ENCODE data around the gene APOBEC3H. TPM values are rescaled to one million over a fixed set of nuclear protein-coding genes. Genes with fewer than 3 reads are reported as not detected.

APOBEC3H gene
- total and polyA plus RNA-seq, 9 of the 15 experiments (the other 6 are each of a cell fraction or from before 2014, with no cell fraction given): 0.10 to 0.21 TPM; not detected in 7

- no peaks in the 10 kb centered on the region for H3K9me1 ChIP-seq (ENCODE audit: control insufficient read depth, insufficient read depth, low read length)
- CTCF ChIA-PET (ENCODE audit: low intra/inter-chr PET ratio): no interaction called here
- H3K9me3 ChIP-seq (replicated peaks; ENCODE audit: control insufficient read depth, insufficient read depth, low read depth, low read length): no peaks in the 10 kb centered on the region
- no peak overlapping the region for H3K4me2 ChIP-seq (ENCODE audit: insufficient read depth, low read length)
- H3K36me3 ChIP-seq (ENCODE audit: control insufficient read depth, insufficient read depth, low read length): no peaks in the 10 kb centered on the region
- intact Hi-C loops (cut with micrococcal nuclease): no loop called here
- 0 out of 4 replicates have a peak overlapping the region, but pooled peaks of 1 of the 2 experiments have one; percentile 52 for H3K9ac ChIP-seq (ENCODE audit: insufficient read depth in 1 of 2, low read depth in 2 of 2, low read length in 2 of 2)
- DNase-seq (ENCODE audit: extremely low read depth in 1 of 4, low spot score in 3 of 4): no peak
- H3K79me2 ChIP-seq (ENCODE audit: control insufficient read depth, insufficient read depth, low read length): no peaks in the 10 kb centered on the region; the same call in 2 of the 3 replicates
- BruUV-seq (replicated peaks): no TSS peak
- 56% methylated on average over 3 of the region's 5 CpGs for WGBS (ENCODE audit: insufficient coverage, low coverage, missing lambda C conversion rate)
- H3K27ac ChIP-seq (ENCODE audit: extremely low read depth, low read depth, low read length): no peak overlapping the region
- no peak overlapping the region for H3K4me3 ChIP-seq
- in situ Hi-C loops (cut with MboI): no loop called here
- POLR2A ChIA-PET: interaction anchor here (0.6 to 2.3 kb wide), 4 partner anchors 20 to 372 kb away, joined by 3 to 12 read pairs (median 3); no protein-coding TSS in a partner anchor
- H3K27me3 ChIP-seq (ENCODE audit: control insufficient read depth in 2 of 2, insufficient read depth in 2 of 2, low read length in 2 of 2): no peaks in the 10 kb centered on the region
- H2AFZ ChIP-seq (ENCODE audit: low read depth, low read length): no peak overlapping the region
- FAIRE-seq: no peak
- no peak for ATAC-seq
- peaks cover 7 to 46% of the 10 kb centered on the region in 2 experiments; a peak in 4 of 5 replicates for H3K4me1 ChIP-seq (replicated peaks in 1 of 2; ENCODE audit: control insufficient read depth in 2 of 2, insufficient read depth in 2 of 2, low read length in 2 of 2)
- H4K20me1 ChIP-seq (replicated peaks; ENCODE audit: control insufficient read depth, insufficient read depth, low read length): no peaks in the 10 kb centered on the region
- TF ChIP-seq GABPB2 (CRISPR knock-in tag; conservative IDR thresholded peaks at IDR 0.05) (no peak), HNRNPL (IDR thresholded peaks at IDR 0.05; ENCODE audit: low read depth, low read length) (no peak), EZH2 (IDR thresholded peaks at IDR 0.05; ENCODE audit: borderline replicate concordance, low read depth, low read length) (no peak), GTF2B (IDR thresholded peaks at IDR 0.05; ENCODE audit: extremely low read depth, insufficient read length) (no peak), SREBF2 (CRISPR knock-in tag; IDR thresholded peaks at IDR 0.05) (no peak), XRCC3 (IDR thresholded peaks at IDR 0.05) (no peak), SIN3B (IDR thresholded peaks at IDR 0.05; ENCODE audit: low read depth) (no peak), SMAD4 (CRISPR knock-in tag; conservative IDR thresholded peaks at IDR 0.05) (no peak), ZNF766 (CRISPR knock-in tag; conservative IDR thresholded peaks at IDR 0.05) (no peak), NFE2 (IDR thresholded peaks at IDR 0.05; ENCODE audit: low read depth) (no peak), MYC (IDR thresholded peaks at IDR 0.05; ENCODE audit: low read depth, low read length) (no peak), MYC (CRISPR knock-in tag; IDR thresholded peaks at IDR 0.05; ENCODE audit: borderline replicate concordance, low read depth) (no peak), KDM5B (IDR thresholded peaks at IDR 0.05; ENCODE audit: insufficient replicate concordance, low read depth, low read length) (no peak), CTCFL (IDR thresholded peaks at IDR 0.05; ENCODE audit: borderline replicate concordance, insufficient read depth, low read depth, low read length, poor library complexity, severe bottlenecking) (no peak), ARID2 (IDR thresholded peaks at IDR 0.05) (no peak)
- TF ChIP-seq, protein P1, sequence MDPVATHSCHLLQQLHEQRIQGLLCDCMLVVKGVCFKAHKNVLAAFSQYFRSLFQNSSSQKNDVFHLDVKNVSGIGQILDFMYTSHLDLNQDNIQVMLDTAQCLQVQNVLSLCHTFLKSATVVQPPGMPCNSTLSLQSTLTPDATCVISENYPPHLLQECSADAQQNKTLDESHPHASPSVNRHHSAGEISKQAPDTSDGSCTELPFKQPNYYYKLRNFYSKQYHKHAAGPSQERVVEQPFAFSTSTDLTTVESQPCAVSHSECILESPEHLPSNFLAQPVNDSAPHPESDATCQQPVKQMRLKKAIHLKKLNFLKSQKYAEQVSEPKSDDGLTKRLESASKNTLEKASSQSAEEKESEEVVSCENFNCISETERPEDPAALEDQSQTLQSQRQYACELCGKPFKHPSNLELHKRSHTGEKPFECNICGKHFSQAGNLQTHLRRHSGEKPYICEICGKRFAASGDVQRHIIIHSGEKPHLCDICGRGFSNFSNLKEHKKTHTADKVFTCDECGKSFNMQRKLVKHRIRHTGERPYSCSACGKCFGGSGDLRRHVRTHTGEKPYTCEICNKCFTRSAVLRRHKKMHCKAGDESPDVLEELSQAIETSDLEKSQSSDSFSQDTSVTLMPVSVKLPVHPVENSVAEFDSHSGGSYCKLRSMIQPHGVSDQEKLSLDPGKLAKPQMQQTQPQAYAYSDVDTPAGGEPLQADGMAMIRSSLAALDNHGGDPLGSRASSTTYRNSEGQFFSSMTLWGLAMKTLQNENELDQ (CRISPR knock-in tag; IDR thresholded peaks at IDR 0.05; ENCODE audit: borderline replicate concordance): no peak
Measured at GRCh38 chr22:39147335-39148025, 50.4 kb downstream of the APOBEC3H start.

All from K562 (cell line).